Activated T-cell treated with anti-CD3 and anti-CD28 coated beads, Interleukin-2, amount 50 U/mL, for 4 hours (primary cell): Measurements from ENCODE around the gene AAGAB. TPM values are rescaled to one million over a fixed set of nuclear protein-coding genes. Genes with fewer than 3 reads are reported as not detected.
"Not testable (repeated sequence)": the region's sequence is repeated elsewhere in the genome, so short reads cannot be mapped to it uniquely, and the experiment has no call there.

Source experiments
- ATAC-seq, 2 donors: fragments of 200-7000 bp; cut with Tn5 transposase; one replicate each; pipeline ENCODE4 v1.10.0; 2021
- DNase-seq: peaks from one replicate; pipeline ENCODE4 v3.0.0-alpha.2; 2020
- H3K27me3 Mint-ChIP-seq: one replicate; pipeline ENCODE4 v1.8.0; 2021; ENCODE audit warnings: low read depth, mixed read lengths
- H3K36me3 Mint-ChIP-seq: one replicate; pipeline ENCODE4 v1.8.0; 2022; ENCODE audit warnings: mixed read lengths; ENCODE audit not compliant: insufficient read depth
- H3K4me1 Mint-ChIP-seq: one replicate; pipeline ENCODE4 v1.8.0; 2021; ENCODE audit warnings: low read depth, mixed read lengths
- H3K4me3 Mint-ChIP-seq: one replicate; pipeline ENCODE4 v1.8.0; 2021; ENCODE audit warnings: mild to moderate bottlenecking, moderate library complexity, mixed read lengths
- H3K9me3 Mint-ChIP-seq: one replicate; pipeline ENCODE4 v1.8.0; 2021; ENCODE audit warnings: mixed read lengths
- total RNA-seq, 3 donors: library from RNA; stranded (reverse); gene quantifications; one replicate each; pipeline ENCODE4 v1.2.1, GENCODE V29; 2021

The AAGAB gene
- total RNA-seq, 3 donors from 2014 or later: 46.7 to 50.2 (median 48.5) TPM

GRCh38 chr15:67157521-67158252 lies 96.8 kb downstream of the AAGAB start:
- no peak for DNase-seq
- no peak overlapping the region for H3K4me3 Mint-ChIP-seq
- H3K9me3 Mint-ChIP-seq: no peaks in the 10 kb centered on the region
- peaks cover 49% of the 10 kb centered on the region for H3K4me1 Mint-ChIP-seq
- ATAC-seq: no peak
- H3K27me3 Mint-ChIP-seq: no peaks in the 10 kb centered on the region
- H3K36me3 Mint-ChIP-seq: peaks cover 16% of the 10 kb centered on the region

- peaks cover 50% of the 10 kb centered on the region for H3K4me1 Mint-ChIP-seq
- ATAC-seq (peak in 1 of 2 donors; percentile 46), DNase-seq (no peak)
- H3K9me3 Mint-ChIP-seq: no peaks in the 10 kb centered on the region
- H3K4me3 Mint-ChIP-seq: no peak overlapping the region
- H3K27me3 Mint-ChIP-seq: no peaks in the 10 kb centered on the region
- H3K36me3 Mint-ChIP-seq: peaks cover 14% of the 10 kb centered on the region
Observed at GRCh38 chr15:67156834-67157233, 97.6 kb downstream of the AAGAB start.

DNA sequence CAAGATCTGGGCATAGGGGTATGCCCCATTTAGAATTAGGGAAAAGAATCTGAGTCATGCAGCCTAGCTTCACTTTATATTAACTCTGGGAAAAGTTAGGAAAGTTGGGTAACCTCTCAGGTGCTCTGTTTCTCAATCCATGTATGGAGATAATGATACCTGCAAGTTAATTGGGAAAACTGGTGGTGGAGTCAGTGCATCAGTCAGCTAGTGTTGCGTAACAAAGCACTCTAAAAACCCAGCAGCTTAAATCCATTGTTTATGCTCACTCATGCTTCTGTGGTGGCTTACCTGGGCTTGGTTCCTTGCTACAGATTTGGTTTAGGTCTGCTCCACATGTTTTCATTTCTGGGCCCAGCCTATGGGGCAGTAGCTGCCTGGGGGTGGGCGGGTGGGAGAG lies 98.0 kb downstream of the AAGAB start:
- DNase-seq (no peak), ATAC-seq (no peak)
- Mint-ChIP-seq H3K4me1 (peaks cover 48% of the 10 kb centered on the region), H3K36me3 (peaks cover 14% of the 10 kb centered on the region), H3K27me3 (no peaks in the 10 kb centered on the region), H3K9me3 (no peaks in the 10 kb centered on the region), H3K4me3 (no peak overlapping the region)

DNA sequence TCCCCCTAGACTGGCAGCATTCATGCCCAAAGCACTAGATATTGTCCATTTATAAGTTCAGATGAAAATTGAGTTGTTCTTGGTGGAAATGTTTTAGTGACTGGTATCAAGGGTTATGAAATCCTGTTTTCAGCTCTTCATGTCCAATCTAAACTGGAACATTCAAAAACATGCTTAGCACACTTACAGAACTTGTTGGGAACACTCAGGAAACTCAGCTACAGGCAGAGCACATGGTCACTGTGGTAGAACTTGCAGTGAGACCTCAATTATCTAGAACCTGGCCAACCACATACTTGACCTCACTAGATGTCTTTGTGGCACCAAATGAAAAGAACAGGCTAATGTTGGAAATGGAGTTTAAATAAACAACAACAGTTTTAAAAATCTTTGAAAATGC lies 100.2 kb downstream of the AAGAB start:
- no peak overlapping the region for H3K4me3 Mint-ChIP-seq
- H3K4me1 Mint-ChIP-seq: peaks cover 56% of the 10 kb centered on the region
- H3K9me3 Mint-ChIP-seq: no peaks in the 10 kb centered on the region
- ATAC-seq (no peak), DNase-seq (no peak)
- H3K36me3 Mint-ChIP-seq: peaks cover 14% of the 10 kb centered on the region
- no peaks in the 10 kb centered on the region for H3K27me3 Mint-ChIP-seq

DNA sequence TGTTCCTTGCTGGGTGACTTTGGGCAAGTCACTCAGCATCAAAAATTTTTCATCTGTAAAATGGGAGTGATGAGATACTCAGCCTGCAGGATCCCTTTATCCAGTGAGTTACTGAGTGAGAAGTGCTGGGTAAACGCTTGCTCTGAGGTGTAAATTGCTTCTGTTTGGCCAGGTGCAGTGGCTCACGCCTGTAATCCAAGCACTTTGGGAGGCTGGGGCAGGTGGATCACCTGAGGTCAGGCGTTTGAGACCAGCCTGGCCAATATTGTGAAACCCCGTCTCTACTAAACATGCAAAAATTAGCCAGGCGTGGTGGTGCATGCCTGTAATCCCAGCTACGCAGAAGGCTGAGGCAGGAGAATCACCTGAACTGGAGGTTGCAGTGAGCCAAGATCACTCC lies 101.4 kb downstream of the AAGAB start:
- H3K9me3 Mint-ChIP-seq, DNase-seq, H3K27me3 Mint-ChIP-seq, ATAC-seq, H3K4me3 Mint-ChIP-seq: not testable (repeated sequence)
- Mint-ChIP-seq H3K36me3 (peaks cover 12% of the 10 kb centered on the region), H3K4me1 (peaks cover 63% of the 10 kb centered on the region)

- no peaks in the 10 kb centered on the region for H3K9me3 Mint-ChIP-seq
- H3K4me3 Mint-ChIP-seq: no peak overlapping the region
- no peaks in the 10 kb centered on the region for H3K27me3 Mint-ChIP-seq
- peaks cover 7% of the 10 kb centered on the region for H3K36me3 Mint-ChIP-seq
- peaks cover 63% of the 10 kb centered on the region for H3K4me1 Mint-ChIP-seq
- ATAC-seq: no peak
- DNase-seq: no peak
Observed at GRCh38 chr15:67152429-67152828, 102.0 kb downstream of the AAGAB start.

Other genes with a start within 250 kb of the AAGAB start
- 10 to 100 TPM; 23.2 to 25.7 (median 24.4) TPM for gene SMAD3, start 189.1 kb downstream of the AAGAB start, total RNA-seq
- under 1 TPM; 0.53 to 0.95 (median 0.53) TPM for gene IQCH, start 125 bp upstream of the AAGAB start, total RNA-seq